ENCODE results near the gene NLRP11.
"Not testable (repeated sequence)": the region's sequence is repeated elsewhere in the genome, so short reads cannot be mapped to it uniquely, and the experiment has no call there.

Gene NLRP11

GRCh38 chr19:55778331-55778730, 53.5 kb downstream of the NLRP11 start:
- no peak for DNase-seq (ENCODE audit: low read depth in 3 of 3, low spot score in 1 of 3)

- DNase-seq (ENCODE audit: low read depth in 3 of 3, low spot score in 1 of 3), result peak in 1 of 3 donors; percentile 0
Observed at GRCh38 chr19:55777528-55777927, 54.3 kb downstream of the NLRP11 start.

DNA sequence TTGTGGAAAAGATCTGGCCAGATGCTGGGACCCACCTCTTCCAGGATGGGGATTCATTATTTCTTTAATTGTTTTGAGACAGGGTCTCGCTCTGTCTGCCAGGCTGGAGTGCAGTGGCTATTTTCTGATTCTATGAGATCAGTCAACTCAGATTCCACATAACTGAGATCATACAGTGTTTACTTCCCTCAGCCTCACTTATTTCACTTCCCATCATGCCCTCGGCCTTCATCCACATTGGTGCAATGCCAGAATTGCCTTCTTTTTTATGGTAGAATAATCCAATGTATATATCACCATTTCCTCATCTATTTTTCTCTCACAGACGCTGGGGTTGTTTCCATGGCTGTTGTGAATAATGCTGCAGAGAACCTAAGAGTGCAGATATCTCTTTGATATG, 62.2 kb downstream of the NLRP11 start:
- DNase-seq (ENCODE audit: low read depth in 3 of 3, low spot score in 1 of 3), result not testable (repeated sequence)

DNA sequence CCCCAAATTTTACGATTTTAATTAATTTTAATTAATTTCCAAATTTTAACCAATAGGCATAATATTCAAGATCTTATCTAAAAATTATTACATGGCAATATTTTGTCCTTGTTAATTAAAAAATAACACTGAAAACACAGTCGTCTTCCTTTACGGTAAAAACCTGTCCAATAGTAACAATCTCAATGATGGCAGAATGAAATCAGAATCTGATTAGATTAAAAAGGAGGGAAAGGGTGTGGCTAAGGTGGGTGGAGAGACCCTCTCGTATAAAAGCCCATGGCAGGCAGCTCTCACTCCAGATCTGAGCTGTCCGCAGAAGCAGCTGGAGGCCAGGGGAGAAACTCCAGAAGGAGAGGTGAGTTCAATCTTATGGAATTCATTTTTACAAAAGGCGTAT, 63.0 kb downstream of the NLRP11 start, which contains the start of gene RFPL4AL1:
RFPL4AL1 (plus strand) TSS at position 301 of the 400 bp plus-strand sequence. CDS start 2,687 bp downstream, outside the sequence.
- DNase-seq (ENCODE audit: low read depth in 3 of 3, low spot score in 1 of 3), result not testable (repeated sequence)

DNA sequence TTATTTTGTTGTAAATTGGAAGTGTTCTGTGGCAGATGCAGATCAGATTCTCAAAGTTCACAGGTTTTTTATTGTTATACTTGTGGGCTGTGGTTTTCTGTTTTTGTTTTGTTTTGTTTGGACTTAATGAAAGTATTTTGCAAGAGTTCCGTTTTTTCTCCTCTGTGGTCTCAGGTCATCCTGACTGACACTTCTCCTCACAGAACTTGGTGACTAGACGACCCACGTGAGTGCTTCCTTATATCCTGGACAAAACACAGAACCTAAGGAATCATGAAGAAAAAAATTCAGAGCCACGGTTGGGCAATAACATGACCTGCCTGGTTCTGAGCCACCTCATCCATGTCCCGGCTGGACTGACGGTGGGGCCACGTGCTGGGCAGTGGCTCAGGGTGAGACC, 65.3 kb downstream of the NLRP11 start:
- DNase-seq (ENCODE audit: low read depth in 3 of 3, low spot score in 1 of 3), result no peak

- DNase-seq (ENCODE audit: low read depth in 3 of 3, low spot score in 1 of 3), result not testable (repeated sequence)
Observed at GRCh38 chr19:55758797-55759196, 73.0 kb downstream of the NLRP11 start, which contains the start of gene RFPL4A. TSS of gene RFPL4A (plus strand) at chr19:55759097. CDS start at chr19:55761801, 2,704 bp downstream.

GRCh38 chr19:55756808-55757207, 75.0 kb downstream of the NLRP11 start:
- DNase-seq (ENCODE audit: low read depth in 3 of 3, low spot score in 1 of 3), result not testable (repeated sequence)

DNA sequence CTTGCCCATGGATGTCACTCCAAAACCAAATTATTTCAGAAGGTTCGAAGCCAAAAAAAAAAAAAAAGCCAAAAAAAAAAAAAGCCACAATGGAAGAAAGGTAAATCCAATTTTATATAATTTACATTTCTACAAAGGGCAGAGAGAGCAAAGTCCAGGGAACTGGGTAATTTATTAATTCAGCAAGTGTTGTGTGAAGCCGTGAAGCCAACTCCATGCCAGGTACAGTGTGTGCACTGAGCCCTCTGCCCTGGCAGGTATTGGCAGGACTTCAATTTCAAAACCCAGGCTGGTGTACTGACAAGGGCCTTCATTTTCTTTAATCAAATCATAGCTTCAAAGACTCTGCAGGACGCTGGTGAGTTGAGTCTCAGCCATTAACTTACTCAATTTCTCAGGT, 78.4 kb downstream of the NLRP11 start:
- no peak for DNase-seq (ENCODE audit: low read depth in 3 of 3, low spot score in 1 of 3)

- DNase-seq (ENCODE audit: low read depth in 3 of 3, low spot score in 1 of 3), result no peak
Observed at GRCh38 chr19:55750715-55751114, 81.1 kb downstream of the NLRP11 start.

DNA sequence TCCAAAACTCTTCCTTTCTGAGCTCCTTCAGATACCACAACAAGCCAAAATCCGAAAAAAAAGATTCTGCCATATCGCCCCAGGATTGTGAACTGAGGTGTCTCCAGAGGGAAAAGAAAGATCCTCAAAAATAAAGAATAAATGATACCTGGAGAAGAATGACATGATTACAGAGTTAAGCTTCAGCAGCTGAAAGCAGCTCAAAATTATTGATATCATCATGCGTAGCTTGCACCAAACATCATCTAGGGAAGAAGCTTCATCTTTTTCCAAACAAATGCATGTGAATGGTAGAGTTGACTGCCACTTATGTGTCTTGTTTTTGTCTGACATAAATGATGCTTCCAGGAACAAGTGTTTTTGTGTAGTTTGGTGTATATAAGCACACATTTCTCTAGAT, 93.5 kb downstream of the NLRP11 start, which contains the start of gene NLRP9:
NLRP9 (minus strand) TSS at position 101 of the 400 bp plus-strand sequence; CDS start at position 73, 28 bp downstream.
- no peak for DNase-seq (ENCODE audit: low read depth in 3 of 3, low spot score in 1 of 3)

All from stimulated activated CD4-positive, alpha-beta T cell treated with anti-CD3 and anti-CD28 coated beads, TNF-alpha, amount 100 ng/mL, for 1 hour (primary cell).